H1 (cell line): ENCODE measurements around the gene SMIM13. TPM values are rescaled to one million over a fixed set of nuclear protein-coding genes. Genes with fewer than 3 reads are reported as not detected.

ENCODE experiments used
- CTCF ChIA-PET: fragments of 300-600 bp; sonication (Branson Sonifier 250); formaldehyde crosslinking; loops from one replicate; lab custom pipeline; 2021; ENCODE audit not compliant: partially characterized antibody; lab: Charles Lee
- POLR2A ChIA-PET: fragments of 300-600 bp; sonication (Branson Sonifier 250); formaldehyde crosslinking; loops from one replicate; lab custom pipeline; 2021; ENCODE audit warnings: inconsistent platforms; ENCODE audit not compliant: partially characterized antibody; lab: Charles Lee
- DNase-seq, 2 experiments: peaks; one replicate each; pipeline versions ENCODE4 v3.0.0 to v3.0.0-alpha.2; 2010 to 2022; ENCODE audit warnings: low spot score in 2 of 2, low read depth in 1 of 2, mixed read lengths in 1 of 2
- FAIRE-seq: peaks from 2 replicates; lab custom pipeline; 2011; peaks lifted over from hg19 to GRCh38; lab: Jason Lieb, UNC
- H2AFZ ChIP-seq: 2 replicates; pipeline ENCODE4 v1.8.1; 2012; ENCODE audit warnings: low read length, inconsistent platforms
- H2AK5ac ChIP-seq: 2 replicates; pipeline ENCODE4 v1.6.1; 2013; ENCODE audit warnings: low read depth, low read length
- H2BK120ac ChIP-seq: replicated peaks from 2 replicates; pipeline ENCODE3; 2013; ENCODE audit warnings: low read depth, low read length, inconsistent platforms
- H2BK12ac ChIP-seq: 2 replicates; pipeline ENCODE4 v1.6.1; 2013; ENCODE audit warnings: low read depth, low read length
- H2BK15ac ChIP-seq: 2 replicates; pipeline ENCODE4 v1.6.1; 2013; ENCODE audit warnings: low read length
- H2BK20ac ChIP-seq: 2 replicates; pipeline ENCODE4 v1.6.1; 2013; ENCODE audit warnings: low read length
- H2BK5ac ChIP-seq: 2 replicates; pipeline ENCODE4 v1.6.1; 2013; ENCODE audit warnings: low read depth, low read length
- H3K14ac ChIP-seq: 2 replicates; pipeline ENCODE4 v1.6.1; 2013; ENCODE audit warnings: inconsistent platforms; ENCODE audit not compliant: insufficient read length
- H3K18ac ChIP-seq: 2 replicates; pipeline ENCODE4 v1.6.1; 2013; ENCODE audit warnings: low read length; ENCODE audit errors: extremely low read depth
- H3K23ac ChIP-seq: 2 replicates; pipeline ENCODE4 v1.6.1; 2013; ENCODE audit warnings: inconsistent platforms; ENCODE audit not compliant: insufficient read length
- H3K23me2 ChIP-seq: 2 replicates; pipeline ENCODE4 v1.6.1; 2013; ENCODE audit warnings: low read depth, low read length
- H3K27ac ChIP-seq: 2 replicates; pipeline ENCODE4 v1.6.1; 2011; ENCODE audit warnings: low read depth, low read length, inconsistent platforms
- H3K27me3 ChIP-seq, 4 experiments: replicated peaks in 1 of 4; 1 replicate in 1 of 4; 2 replicates in 3 of 4; pipeline versions ENCODE4 v1.6.1 to v1.8.1; 2011 to 2013; ENCODE audit warnings: low read length in 3 of 4, mild to moderate bottlenecking in 3 of 4, inconsistent platforms in 2 of 4, mixed read lengths in 2 of 4, moderate library complexity in 1 of 4; ENCODE audit not compliant: control insufficient read depth in 3 of 4, insufficient read depth in 3 of 4; ENCODE audit errors: extremely low read depth in 1 of 4
- H3K36me3 ChIP-seq, 4 experiments: 2 replicates each; pipeline versions ENCODE4 v1.6.1 to v1.8.1; 2011 to 2013; ENCODE audit warnings: mild to moderate bottlenecking in 4 of 4, low read length in 3 of 4, moderate library complexity in 2 of 4, control low read depth in 1 of 4, inconsistent platforms in 1 of 4; ENCODE audit not compliant: insufficient read depth in 4 of 4, control insufficient read depth in 2 of 4
- H3K4ac ChIP-seq: replicated peaks from 2 replicates; pipeline ENCODE3; 2013; ENCODE audit warnings: low read length, low read depth, mixed read lengths, inconsistent platforms; ENCODE audit not compliant: insufficient read length
- H3K4me1 ChIP-seq, 4 experiments: replicated peaks in 1 of 4; 1 replicate in 1 of 4; 2 replicates in 3 of 4; pipeline versions ENCODE4 v1.6.1 to v1.8.1; 2011 to 2013; ENCODE audit warnings: low read length in 3 of 4, inconsistent platforms in 2 of 4, mixed read lengths in 1 of 4; ENCODE audit not compliant: insufficient read depth in 4 of 4, control insufficient read depth in 3 of 4
- H3K4me2 ChIP-seq, 2 experiments: 2 replicates each; pipeline versions ENCODE4 v1.6.1 to v1.8.1; 2011 to 2013; ENCODE audit warnings: low read depth in 2 of 2, low read length in 2 of 2, control low read depth in 1 of 2, inconsistent platforms in 1 of 2, mild to moderate bottlenecking in 1 of 2; ENCODE audit not compliant: insufficient read depth in 1 of 2
- H3K4me3 ChIP-seq, 4 experiments: fragments of 200-600, 300-600 bp in 1 of 4; sonication (generic), shearing (Covaris generic), sonication (Bioruptor Twin) in 1 of 4; 2 replicates each; pipeline versions ENCODE4 v1.5.1 to v1.8.1; 2011 to 2016; ENCODE audit warnings: low read length in 4 of 4, low read depth in 3 of 4, control low read depth in 2 of 4, inconsistent platforms in 2 of 4, mild to moderate bottlenecking in 2 of 4, mixed read lengths in 1 of 4, moderate library complexity in 1 of 4; ENCODE audit not compliant: insufficient read depth in 2 of 4; ENCODE audit errors: extremely low read depth in 1 of 4
- H3K56ac ChIP-seq: replicated peaks from 2 replicates; pipeline ENCODE3; 2013; ENCODE audit warnings: low read depth, mild to moderate bottlenecking, mixed read lengths, low read length, inconsistent platforms; ENCODE audit not compliant: insufficient read length
- H3K79me1 ChIP-seq: 2 replicates; pipeline ENCODE4 v1.6.1; 2013; ENCODE audit warnings: low read depth, low read length, control low read depth
- H3K79me2 ChIP-seq, 2 experiments: 2 replicates each; pipeline versions ENCODE4 v1.6.1 to v1.8.1; 2012 to 2013; ENCODE audit warnings: low read length in 2 of 2, mild to moderate bottlenecking in 2 of 2, inconsistent platforms in 1 of 2; ENCODE audit not compliant: insufficient read depth in 2 of 2, control insufficient read depth in 1 of 2
- H3K9ac ChIP-seq, 4 experiments: replicated peaks in 1 of 4; 1 replicate in 1 of 4; 2 replicates in 3 of 4; pipeline versions ENCODE4 v1.6.1 to v1.8.1; 2011 to 2013; ENCODE audit warnings: low read depth in 3 of 4, low read length in 3 of 4, control low read depth in 2 of 4, mild to moderate bottlenecking in 2 of 4, moderate library complexity in 2 of 4, inconsistent platforms in 1 of 4; ENCODE audit errors: extremely low read depth in 1 of 4
- H3K9me3 ChIP-seq, 2 experiments: 2 replicates each; pipeline versions ENCODE4 v1.6.1 to v1.8.1; 2012 to 2013; ENCODE audit warnings: mild to moderate bottlenecking in 2 of 2, moderate library complexity in 2 of 2, control low read depth in 1 of 2, inconsistent platforms in 1 of 2, low read depth in 1 of 2, low read length in 1 of 2, mixed read lengths in 1 of 2; ENCODE audit not compliant: insufficient read depth in 2 of 2
- H4K20me1 ChIP-seq, 2 experiments: replicated peaks in 1 of 2; 2 replicates each; pipeline versions ENCODE3 to v1.8.1; 2011 to 2013; ENCODE audit warnings: inconsistent platforms in 2 of 2, low read length in 2 of 2, mild to moderate bottlenecking in 1 of 2; ENCODE audit not compliant: insufficient read depth in 2 of 2, control insufficient read depth in 1 of 2
- H4K5ac ChIP-seq: 2 replicates; pipeline ENCODE4 v1.6.1; 2013; ENCODE audit warnings: low read length, low read depth, mixed read lengths, inconsistent platforms; ENCODE audit not compliant: insufficient read length
- H4K8ac ChIP-seq: 2 replicates; pipeline ENCODE4 v1.8.0; 2013; ENCODE audit warnings: mild to moderate bottlenecking, moderate library complexity, low read length, inconsistent platforms; ENCODE audit not compliant: insufficient read depth; ENCODE audit errors: extremely low read depth
- H4K91ac ChIP-seq: replicated peaks from 2 replicates; pipeline ENCODE3; 2013; ENCODE audit warnings: low read length, mixed read lengths, inconsistent platforms; ENCODE audit not compliant: insufficient read length
- CBX8 ChIP-seq: fragments of 300-800, 300-1000 bp; sonication (generic); IDR thresholded peaks from 2 replicates; pipeline ENCODE4 v1.7.1; 2016; ENCODE audit warnings: low read depth, low read length, borderline replicate concordance
- E2F6 ChIP-seq: IDR thresholded peaks from 2 replicates; pipeline ENCODE4 v1.6.1; 2012; ENCODE audit warnings: inconsistent platforms
- FOSL1 ChIP-seq: IDR thresholded peaks from 2 replicates; pipeline ENCODE4 v1.6.1; 2011; ENCODE audit warnings: mild to moderate bottlenecking, low read depth, low read length, moderate library complexity; ENCODE audit not compliant: insufficient read depth
- JUND ChIP-seq: IDR thresholded peaks from 2 replicates; pipeline ENCODE4 v1.6.1; 2011; ENCODE audit warnings: mild to moderate bottlenecking, improper control_type of control experiment, low read length
- KDM1A ChIP-seq: fragments of 200-600, 300-600 bp; sonication (generic); IDR thresholded peaks from 2 replicates; pipeline ENCODE4 v1.7.1; 2016; ENCODE audit warnings: mild to moderate bottlenecking, low read length, borderline replicate concordance
- POLR2A ChIP-seq, 2 experiments: IDR thresholded peaks; 1 replicate in 1 of 2; 2 replicates in 1 of 2; pipeline ENCODE4 v1.6.1; 2011; ENCODE audit warnings: low read depth in 2 of 2, low read length in 2 of 2, mild to moderate bottlenecking in 2 of 2; ENCODE audit errors: control extremely low read depth in 1 of 2
- RAD21 ChIP-seq, 2 experiments: IDR thresholded peaks in 1 of 2; conservative IDR thresholded peaks in 1 of 2; 2 replicates each; pipeline ENCODE4 v1.6.1; 2011; ENCODE audit warnings: low read depth in 2 of 2, low read length in 2 of 2, improper control_type of control experiment in 1 of 2, inconsistent platforms in 1 of 2, mild to moderate bottlenecking in 1 of 2, moderate library complexity in 1 of 2
- RBBP5 ChIP-seq: IDR thresholded peaks from 2 replicates; pipeline ENCODE4 v1.7.1; 2012; ENCODE audit warnings: low read depth, mild to moderate bottlenecking, inconsistent platforms, low read length, moderate library complexity, borderline replicate concordance
- RNF2 ChIP-seq: fragments of 200-900, 300-1000 bp; sonication (generic); IDR thresholded peaks from 2 replicates; pipeline ENCODE4 v1.7.1; 2016; ENCODE audit warnings: borderline replicate concordance, low read depth, mild to moderate bottlenecking, antibody characterized with exemption, low read length; ENCODE audit not compliant: poor library complexity, severe bottlenecking; ENCODE audit errors: missing control alignments
- RXRA ChIP-seq: IDR thresholded peaks from 2 replicates; pipeline ENCODE4 v1.6.1; 2011; ENCODE audit warnings: low read depth, mild to moderate bottlenecking, low read length, moderate library complexity; ENCODE audit not compliant: insufficient read depth
- SP2 ChIP-seq: IDR thresholded peaks from 2 replicates; pipeline ENCODE4 v1.6.1; 2012; ENCODE audit warnings: mild to moderate bottlenecking, low read length, inconsistent platforms
- TBP ChIP-seq: IDR thresholded peaks from 2 replicates; pipeline ENCODE4 v1.6.1; 2011; ENCODE audit warnings: low read depth, low read length, improper control_type of control experiment
- ZNF274 ChIP-seq: IDR thresholded peaks from 2 replicates; pipeline ENCODE4 v1.7.0; 2012; ENCODE audit warnings: low read length, borderline replicate concordance; ENCODE audit errors: extremely low read depth
- WGBS, 2 experiments: shearing (Covaris generic) in 1 of 2; methylation state at CpG; one replicate each; pipeline versions ENCODE4 v1.1.6 to v1.1.7; 2013 to 2015; ENCODE audit warnings: low lambda C conversion rate in 2 of 2, mixed read lengths in 2 of 2, inconsistent platforms in 1 of 2, low coverage in 1 of 2, missing lambda C conversion rate in 1 of 2; ENCODE audit not compliant: insufficient replicate concordance in 2 of 2, insufficient coverage in 1 of 2, insufficient read length in 1 of 2; ENCODE audit errors: extremely low coverage in 1 of 2, missing lambda C conversion rate in 1 of 2; 5-methylcytosine and 5-hydroxymethylcytosine counted together
- polyA plus RNA-seq, 7 experiments: library from polyadenylated mRNA; depleted of rRNA in 3 of 7; stranded (reverse) in 5 of 7; unstranded in 2 of 7; fragments of >200 nt in 5 of 7; fragments of 200-250 nt in 2 of 7; gene quantifications; 1 replicate in 5 of 7; 2 replicates in 1 of 7; 4 replicates in 1 of 7; pipeline versions ENCODE4 v1.2.1 to v1.2.3, GENCODE V29; 2011 to 2013; ENCODE audit warnings: missing spikeins in 2 of 7, mixed read lengths in 2 of 7
- total RNA-seq: library from RNA; stranded (reverse); fragmentation: NEBNext Ultra II Directional; extraction: Animal tissue kit (Norgen Biotek cat#: 25700); gene quantifications from 2 replicates; pipeline ENCODE4 v1.2.1, GENCODE V29; 2021

The SMIM13 gene
- total and polyA plus RNA-seq, 2 of the 8 experiments (the other 6 are each of a cell fraction or from before 2014, with no cell fraction given) = 1.7 to 10.6 TPM

GRCh38 chr6:11058406-11058805 is 35.2 kb upstream of the SMIM13 start:
- Histone ChIP-seq H3K4me3 (no peak overlapping the region), H2BK12ac (no peak overlapping the region), H3K79me2 (no peaks in the 10 kb centered on the region), H2BK120ac (no peak overlapping the region), H4K20me1 (no peaks in the 10 kb centered on the region), H2BK20ac (no peak overlapping the region), H2AK5ac (no peak overlapping the region), H3K36me3 (no peaks in the 10 kb centered on the region), H3K4ac (no peak overlapping the region), H3K27me3 (no peaks in the 10 kb centered on the region), H3K23ac (no peak overlapping the region), H3K14ac (no peak overlapping the region), H2AFZ (no peak overlapping the region), H3K9ac (no peak overlapping the region), H3K9me3 (no peaks in the 10 kb centered on the region), H4K91ac (no peak overlapping the region), H3K23me2 (no peaks in the 10 kb centered on the region), H4K5ac (no peak overlapping the region), H3K27ac (no peak overlapping the region), H2BK15ac (no peak overlapping the region), H3K79me1 (no peaks in the 10 kb centered on the region), H3K4me2 (no peak overlapping the region), H3K4me1 (no peaks in the 10 kb centered on the region), H2BK5ac (no peak overlapping the region), H3K18ac (no peak overlapping the region), H4K8ac (no peak overlapping the region), H3K56ac (no peak overlapping the region)
- POLR2A ChIA-PET = no interaction called here
- FAIRE-seq = no peak
- no peak for DNase-seq
- CTCF ChIA-PET = interaction anchor here (1.0 to 1.3 kb wide), 2 partner anchors 10 to 13 kb away, joined by 4 read pairs; no protein-coding TSS in a partner anchor
- WGBS, 2 experiments = 95% methylated on average over 5 of the region's 5 CpGs; no CpG with 5 or more reads in 1 of the 2 experiments
- no peak for TF ChIP-seq TBP
- TF ChIP-seq RXRA = no peak
- no peak for TF ChIP-seq JUND
- TF ChIP-seq CBX8 = no peak
- TF ChIP-seq POLR2A (IDR thresholded peaks at IDR 0.05; ENCODE audit: control extremely low read depth in 1 of 2, low read depth in 2 of 2, low read length in 2 of 2) = no peak
- no peak for TF ChIP-seq SP2
- TF ChIP-seq ZNF274 = no peak
- TF ChIP-seq FOSL1 = no peak
- TF ChIP-seq RBBP5 = no peak
- no peak for TF ChIP-seq RNF2
- TF ChIP-seq KDM1A = no peak
- no peak for TF ChIP-seq E2F6
- TF ChIP-seq RAD21 (IDR thresholded peaks at IDR 0.05 in 1 of 2, conservative IDR thresholded peaks at IDR 0.05 in 1 of 2; ENCODE audit: low read depth in 2 of 2, low read length in 2 of 2) = no peak
